ENCODE data around the gene NR3C2.

DNA sequence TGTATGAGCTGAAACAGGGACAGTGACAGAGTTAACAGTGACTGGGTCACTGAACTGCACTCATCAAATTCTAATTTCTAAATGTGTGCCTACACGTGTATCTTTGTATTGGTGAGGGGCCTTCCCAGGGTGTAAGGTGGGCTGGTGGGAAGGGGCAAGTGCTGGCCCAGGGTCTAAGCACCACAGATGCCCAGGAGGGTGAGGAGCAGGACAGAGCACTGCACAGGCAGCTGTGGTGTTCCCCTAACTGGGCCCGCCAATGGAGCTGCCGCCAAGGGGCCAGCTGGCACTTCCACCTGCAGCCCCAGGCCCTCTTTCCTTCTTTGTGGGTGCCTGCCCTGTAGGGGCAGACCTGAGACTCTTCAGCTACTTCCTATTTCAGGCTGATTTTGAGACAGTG is 360.5 kb downstream of the NR3C2 start:
- TF ChIP-seq, protein P1, sequence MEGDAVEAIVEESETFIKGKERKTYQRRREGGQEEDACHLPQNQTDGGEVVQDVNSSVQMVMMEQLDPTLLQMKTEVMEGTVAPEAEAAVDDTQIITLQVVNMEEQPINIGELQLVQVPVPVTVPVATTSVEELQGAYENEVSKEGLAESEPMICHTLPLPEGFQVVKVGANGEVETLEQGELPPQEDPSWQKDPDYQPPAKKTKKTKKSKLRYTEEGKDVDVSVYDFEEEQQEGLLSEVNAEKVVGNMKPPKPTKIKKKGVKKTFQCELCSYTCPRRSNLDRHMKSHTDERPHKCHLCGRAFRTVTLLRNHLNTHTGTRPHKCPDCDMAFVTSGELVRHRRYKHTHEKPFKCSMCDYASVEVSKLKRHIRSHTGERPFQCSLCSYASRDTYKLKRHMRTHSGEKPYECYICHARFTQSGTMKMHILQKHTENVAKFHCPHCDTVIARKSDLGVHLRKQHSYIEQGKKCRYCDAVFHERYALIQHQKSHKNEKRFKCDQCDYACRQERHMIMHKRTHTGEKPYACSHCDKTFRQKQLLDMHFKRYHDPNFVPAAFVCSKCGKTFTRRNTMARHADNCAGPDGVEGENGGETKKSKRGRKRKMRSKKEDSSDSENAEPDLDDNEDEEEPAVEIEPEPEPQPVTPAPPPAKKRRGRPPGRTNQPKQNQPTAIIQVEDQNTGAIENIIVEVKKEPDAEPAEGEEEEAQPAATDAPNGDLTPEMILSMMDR (conservative IDR thresholded peaks at IDR 0.05; ENCODE audit: low read depth, low read length) = no peak
- no peak for TF ChIP-seq MAFK (IDR thresholded peaks at IDR 0.05; ENCODE audit: low read depth, low read length)
- TF ChIP-seq RFX5 (IDR thresholded peaks at IDR 0.05; ENCODE audit: low read depth, low read length) = no peak
- no peak for TF ChIP-seq RAD21 (IDR thresholded peaks at IDR 0.05; ENCODE audit: low read length)
- TF ChIP-seq POLR2A (IDR thresholded peaks at IDR 0.05; ENCODE audit: low read depth, low read length) = no peak
- no peak for TF ChIP-seq MXI1 (IDR thresholded peaks at IDR 0.05; ENCODE audit: borderline replicate concordance, low read depth, low read length)
- TF ChIP-seq, protein P2, sequence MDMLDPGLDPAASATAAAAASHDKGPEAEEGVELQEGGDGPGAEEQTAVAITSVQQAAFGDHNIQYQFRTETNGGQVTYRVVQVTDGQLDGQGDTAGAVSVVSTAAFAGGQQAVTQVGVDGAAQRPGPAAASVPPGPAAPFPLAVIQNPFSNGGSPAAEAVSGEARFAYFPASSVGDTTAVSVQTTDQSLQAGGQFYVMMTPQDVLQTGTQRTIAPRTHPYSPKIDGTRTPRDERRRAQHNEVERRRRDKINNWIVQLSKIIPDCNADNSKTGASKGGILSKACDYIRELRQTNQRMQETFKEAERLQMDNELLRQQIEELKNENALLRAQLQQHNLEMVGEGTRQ (IDR thresholded peaks at IDR 0.05; ENCODE audit: low read depth, low read length) = no peak
- no peak for TF ChIP-seq BHLHE40 (IDR thresholded peaks at IDR 0.05; ENCODE audit: low read depth, low read length)
- no peak for TF ChIP-seq RCOR1 (IDR thresholded peaks at IDR 0.05; ENCODE audit: insufficient replicate concordance, low read length)

All from IMR-90 (cell line).